Ishikawa (cell line): ENCODE results near the gene SAPCD1.

Experiments
- CREB1 ChIP-seq: IDR thresholded peaks from 2 replicates; pipeline ENCODE4 v1.6.1; 2012; ENCODE audit warnings: low read depth
- EP300 ChIP-seq: IDR thresholded peaks from 2 replicates; pipeline ENCODE4 v1.6.1; 2012; ENCODE audit warnings: borderline replicate concordance
- FOXM1 ChIP-seq: IDR thresholded peaks from 2 replicates; pipeline ENCODE4 v1.6.1; 2012; ENCODE audit warnings: low read depth, borderline replicate concordance
- MAX ChIP-seq: IDR thresholded peaks from 2 replicates; pipeline ENCODE4 v1.6.1; 2012
- NFIC ChIP-seq: IDR thresholded peaks from 2 replicates; pipeline ENCODE4 v1.6.1; 2012
- RAD21 ChIP-seq: IDR thresholded peaks from 2 replicates; pipeline ENCODE4 v1.6.1; 2012; ENCODE audit warnings: low read depth
- REST ChIP-seq: IDR thresholded peaks from 2 replicates; pipeline ENCODE4 v1.6.1; 2012; ENCODE audit warnings: low read depth, mild to moderate bottlenecking
- TEAD4 ChIP-seq: IDR thresholded peaks from 2 replicates; pipeline ENCODE4 v1.6.1; 2012
- USF1 ChIP-seq: IDR thresholded peaks from 2 replicates; pipeline ENCODE4 v1.6.1; 2012
- YY1 ChIP-seq: IDR thresholded peaks from 2 replicates; pipeline ENCODE4 v1.6.1; 2012; ENCODE audit warnings: low read depth
- ZBTB7A ChIP-seq: IDR thresholded peaks from 2 replicates; pipeline ENCODE4 v1.6.1; 2012; ENCODE audit warnings: low read depth

- TF ChIP-seq USF1 = no peak
- TF ChIP-seq MAX = no peak
- TF ChIP-seq ZBTB7A = no peak
- TF ChIP-seq FOXM1 = no peak
- TF ChIP-seq YY1 = no peak
- no peak for TF ChIP-seq RAD21
- TF ChIP-seq REST = no peak
- no peak for TF ChIP-seq NFIC
- no peak for TF ChIP-seq TEAD4
- no peak for TF ChIP-seq CREB1
- no peak for TF ChIP-seq EP300
Observed at GRCh38 chr6:31771992-31772358, 9.5 kb downstream of the SAPCD1 start.
